ENCODE measurements around the gene CLEC10A.
"Not testable (repeated sequence)": the region's sequence is repeated elsewhere in the genome, so short reads cannot be mapped to it uniquely, and the experiment has no call there.

Gene CLEC10A

DNA sequence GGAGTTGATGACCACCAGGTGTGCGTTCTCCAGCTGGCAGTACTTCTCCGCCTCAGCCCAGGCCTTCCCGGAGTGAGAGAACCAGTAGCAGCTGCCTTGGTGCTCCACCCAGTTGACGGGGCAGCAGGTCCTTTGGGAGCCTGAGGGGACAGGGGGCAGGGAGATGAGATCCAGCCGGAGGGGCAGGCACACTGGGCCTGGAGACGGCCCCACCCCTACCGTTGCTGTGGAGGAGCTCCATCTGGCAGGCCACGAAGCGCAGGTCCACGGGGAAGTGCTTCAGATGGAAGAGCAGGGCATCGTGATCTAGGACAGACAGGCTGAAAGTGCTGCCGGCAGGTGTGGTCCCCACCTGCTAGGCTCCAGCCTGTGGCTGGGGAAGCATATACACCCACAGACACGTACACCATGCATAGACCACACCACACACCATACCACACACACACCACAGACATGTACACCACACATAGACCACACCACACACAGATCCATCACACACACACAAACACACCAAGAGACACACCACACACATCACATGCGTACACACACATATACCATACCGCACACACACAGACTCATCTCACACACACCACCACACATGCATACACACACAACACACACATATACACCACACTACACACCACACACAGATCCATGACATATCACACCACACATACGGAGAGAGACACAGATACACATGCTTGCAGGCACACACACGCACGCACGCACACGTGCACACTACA, 27.1 kb upstream of the CLEC10A start:
- TF ChIP-seq EZH2phosphoT487 (conservative IDR thresholded peaks at IDR 0.05; ENCODE audit: low read length), result no peak
- TF ChIP-seq, protein P1, sequence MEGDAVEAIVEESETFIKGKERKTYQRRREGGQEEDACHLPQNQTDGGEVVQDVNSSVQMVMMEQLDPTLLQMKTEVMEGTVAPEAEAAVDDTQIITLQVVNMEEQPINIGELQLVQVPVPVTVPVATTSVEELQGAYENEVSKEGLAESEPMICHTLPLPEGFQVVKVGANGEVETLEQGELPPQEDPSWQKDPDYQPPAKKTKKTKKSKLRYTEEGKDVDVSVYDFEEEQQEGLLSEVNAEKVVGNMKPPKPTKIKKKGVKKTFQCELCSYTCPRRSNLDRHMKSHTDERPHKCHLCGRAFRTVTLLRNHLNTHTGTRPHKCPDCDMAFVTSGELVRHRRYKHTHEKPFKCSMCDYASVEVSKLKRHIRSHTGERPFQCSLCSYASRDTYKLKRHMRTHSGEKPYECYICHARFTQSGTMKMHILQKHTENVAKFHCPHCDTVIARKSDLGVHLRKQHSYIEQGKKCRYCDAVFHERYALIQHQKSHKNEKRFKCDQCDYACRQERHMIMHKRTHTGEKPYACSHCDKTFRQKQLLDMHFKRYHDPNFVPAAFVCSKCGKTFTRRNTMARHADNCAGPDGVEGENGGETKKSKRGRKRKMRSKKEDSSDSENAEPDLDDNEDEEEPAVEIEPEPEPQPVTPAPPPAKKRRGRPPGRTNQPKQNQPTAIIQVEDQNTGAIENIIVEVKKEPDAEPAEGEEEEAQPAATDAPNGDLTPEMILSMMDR (IDR thresholded peaks at IDR 0.05; ENCODE audit: insufficient read depth, low read length, poor library complexity, severe bottlenecking), result no peak
- no peaks in the 10 kb centered on the region for H3K36me3 ChIP-seq (ENCODE audit: low read length)
- H3K9me3 ChIP-seq (ENCODE audit: insufficient read depth, low read length), result no peaks in the 10 kb centered on the region
- no peaks in the 10 kb centered on the region for H4K20me1 ChIP-seq (ENCODE audit: low read depth, low read length)
- H3K4me2 ChIP-seq (ENCODE audit: low read depth, low read length, poor library complexity, severe bottlenecking), result no peak overlapping the region
- H2AFZ ChIP-seq (ENCODE audit: low read depth, low read length, severe bottlenecking), result no peak overlapping the region
- H3K79me2 ChIP-seq (ENCODE audit: insufficient read depth, low read length), result no peaks in the 10 kb centered on the region
- no peak overlapping the region for H3K9ac ChIP-seq (ENCODE audit: low read length)
- no peaks in the 10 kb centered on the region for H3K27me3 ChIP-seq (ENCODE audit: low read length)
- no peak overlapping the region for H3K4me3 ChIP-seq (ENCODE audit: insufficient read depth, low read length, poor library complexity, severe bottlenecking)
- no peak overlapping the region for H3K27ac ChIP-seq (ENCODE audit: low read depth, low read length)
- no peaks in the 10 kb centered on the region for H3K9me2 ChIP-seq (replicated peaks; ENCODE audit: insufficient read depth, low read length)
- H3F3A ChIP-seq (ENCODE audit: insufficient read depth), result no peaks in the 10 kb centered on the region

DNA sequence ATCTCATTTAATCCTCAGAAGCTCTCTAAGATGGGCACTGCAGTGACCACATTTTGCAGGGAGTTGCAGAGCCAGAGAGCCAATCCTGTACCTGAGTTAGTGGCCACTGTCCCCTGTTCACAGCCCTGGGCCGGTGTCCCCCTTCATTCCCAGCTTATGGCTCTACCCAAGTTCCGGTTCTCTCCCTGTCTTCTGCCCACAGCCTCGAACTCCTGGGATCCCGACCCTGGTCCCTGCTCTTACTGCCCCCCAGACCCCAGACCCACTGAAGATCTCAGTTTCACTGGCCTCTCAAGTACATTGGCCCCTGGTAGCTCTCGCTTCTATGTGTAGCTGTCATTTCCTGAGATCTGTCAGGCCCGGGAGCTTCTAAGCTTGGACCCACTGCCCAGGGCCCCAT, 22.4 kb upstream of the CLEC10A start:
- H3K27me3 ChIP-seq (ENCODE audit: low read length), result no peaks in the 10 kb centered on the region
- no peak overlapping the region for H3K4me2 ChIP-seq (ENCODE audit: low read depth, low read length, poor library complexity, severe bottlenecking)
- no peak overlapping the region for H3K27ac ChIP-seq (ENCODE audit: low read depth, low read length)
- H3K9me3 ChIP-seq (ENCODE audit: insufficient read depth, low read length), result no peaks in the 10 kb centered on the region
- no peaks in the 10 kb centered on the region for H3K9me2 ChIP-seq (replicated peaks; ENCODE audit: insufficient read depth, low read length)
- H3K4me3 ChIP-seq (ENCODE audit: insufficient read depth, low read length, poor library complexity, severe bottlenecking), result no peak overlapping the region
- no peaks in the 10 kb centered on the region for H4K20me1 ChIP-seq (ENCODE audit: low read depth, low read length)
- no peaks in the 10 kb centered on the region for H3K79me2 ChIP-seq (ENCODE audit: insufficient read depth, low read length)
- H3F3A ChIP-seq (ENCODE audit: insufficient read depth), result no peaks in the 10 kb centered on the region
- no peak overlapping the region for H2AFZ ChIP-seq (ENCODE audit: low read depth, low read length, severe bottlenecking)
- no peak for TF ChIP-seq EZH2phosphoT487 (conservative IDR thresholded peaks at IDR 0.05; ENCODE audit: low read length)
- TF ChIP-seq, protein P1 (IDR thresholded peaks at IDR 0.05; ENCODE audit: insufficient read depth, low read length, poor library complexity, severe bottlenecking), result no peak
- no peaks in the 10 kb centered on the region for H3K36me3 ChIP-seq (ENCODE audit: low read length)
- no peak overlapping the region for H3K9ac ChIP-seq (ENCODE audit: low read length)

DNA sequence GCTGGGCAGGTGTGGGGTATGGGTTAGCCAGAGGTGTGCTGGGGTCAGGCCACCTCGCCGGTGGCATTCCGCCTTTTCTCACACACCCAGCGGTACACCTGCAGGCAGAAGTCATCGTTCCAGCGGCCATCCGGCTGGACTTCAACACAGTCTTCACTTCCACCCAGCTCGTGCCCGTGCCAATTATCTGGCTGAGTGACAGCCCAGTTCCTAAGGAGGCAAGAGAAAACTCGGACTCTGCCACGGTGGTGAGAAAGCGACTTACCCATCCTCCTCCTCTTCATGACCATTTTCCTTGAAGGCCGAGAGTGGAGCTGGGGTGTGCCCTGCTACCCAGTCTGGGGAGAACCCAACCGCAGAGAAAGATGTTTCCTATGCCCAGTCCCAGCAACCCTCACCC, 21.5 kb upstream of the CLEC10A start:
- Histone ChIP-seq H3K4me3 (ENCODE audit: insufficient read depth, low read length, poor library complexity, severe bottlenecking) (no peak overlapping the region), H3K27me3 (ENCODE audit: low read length) (no peaks in the 10 kb centered on the region), H3K4me2 (ENCODE audit: low read depth, low read length, poor library complexity, severe bottlenecking) (no peak overlapping the region), H3K79me2 (ENCODE audit: insufficient read depth, low read length) (no peaks in the 10 kb centered on the region), H3K27ac (ENCODE audit: low read depth, low read length) (no peak overlapping the region), H4K20me1 (ENCODE audit: low read depth, low read length) (no peaks in the 10 kb centered on the region), H2AFZ (ENCODE audit: low read depth, low read length, severe bottlenecking) (no peak overlapping the region), H3K9ac (ENCODE audit: low read length) (no peak overlapping the region), H3F3A (ENCODE audit: insufficient read depth) (no peaks in the 10 kb centered on the region), H3K9me3 (ENCODE audit: insufficient read depth, low read length) (no peaks in the 10 kb centered on the region), H3K9me2 (replicated peaks; ENCODE audit: insufficient read depth, low read length) (no peaks in the 10 kb centered on the region), H3K36me3 (ENCODE audit: low read length) (no peaks in the 10 kb centered on the region)
- TF ChIP-seq, protein P1 (IDR thresholded peaks at IDR 0.05; ENCODE audit: insufficient read depth, low read length, poor library complexity, severe bottlenecking), result no peak
- TF ChIP-seq EZH2phosphoT487 (conservative IDR thresholded peaks at IDR 0.05; ENCODE audit: low read length), result no peak

DNA sequence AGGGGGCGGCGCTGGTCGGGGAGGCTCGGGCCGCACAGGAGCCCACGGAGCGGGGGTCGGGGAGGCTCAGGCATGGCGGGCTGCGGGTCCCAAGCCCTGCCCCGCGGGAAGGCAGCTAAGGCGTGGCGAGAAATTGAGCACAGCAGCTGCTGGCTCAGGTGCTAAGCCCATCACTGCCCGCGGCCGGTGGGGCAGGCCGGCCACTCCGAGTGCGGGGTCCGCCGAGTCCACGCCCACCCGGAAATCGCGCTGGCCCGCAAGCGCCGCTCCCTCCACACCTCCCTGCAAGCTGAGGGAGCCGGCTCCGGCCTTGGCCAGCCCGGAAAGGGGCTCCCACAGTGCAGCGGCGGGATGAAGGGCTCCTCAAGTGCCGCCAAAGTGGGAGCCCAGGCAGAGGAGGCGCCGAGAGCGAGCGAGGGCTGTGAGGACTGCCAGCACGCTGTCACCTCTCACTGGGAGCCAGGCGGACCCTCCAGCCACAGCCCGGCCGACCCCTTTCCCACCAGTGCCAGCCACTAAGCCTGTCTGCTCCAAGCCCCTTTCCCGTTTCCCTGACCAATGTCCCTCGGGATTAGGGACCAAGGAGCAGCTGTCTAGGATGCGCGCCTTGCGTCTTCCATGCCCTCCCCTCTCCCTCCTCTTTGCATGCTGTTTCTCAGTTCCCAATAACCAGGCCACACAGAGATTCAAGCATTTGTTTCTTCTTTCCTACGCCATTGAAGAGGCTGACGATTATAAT, 20.8 kb upstream of the CLEC10A start:
- H3K4me3 ChIP-seq (ENCODE audit: insufficient read depth, low read length, poor library complexity, severe bottlenecking); H3K36me3 ChIP-seq (ENCODE audit: low read length); H2AFZ ChIP-seq (ENCODE audit: low read depth, low read length, severe bottlenecking); H3K27me3 ChIP-seq (ENCODE audit: low read length); H3F3A ChIP-seq (ENCODE audit: insufficient read depth); H3K9ac ChIP-seq (ENCODE audit: low read length); H3K27ac ChIP-seq (ENCODE audit: low read depth, low read length); H3K9me2 ChIP-seq (replicated peaks; ENCODE audit: insufficient read depth, low read length); H3K4me2 ChIP-seq (ENCODE audit: low read depth, low read length, poor library complexity, severe bottlenecking); H4K20me1 ChIP-seq (ENCODE audit: low read depth, low read length); H3K79me2 ChIP-seq (ENCODE audit: insufficient read depth, low read length); H3K9me3 ChIP-seq (ENCODE audit: insufficient read depth, low read length): not testable (repeated sequence)
